GM23338 (cell line): ENCODE data around the gene ZBTB20. TPM values are rescaled to one million over a fixed set of nuclear protein-coding genes. Genes with fewer than 3 reads are reported as not detected.

Experiments
- ATAC-seq: fragments of 200-7000 bp; cut with Tn5 transposase; 3 replicates; pipeline ENCODE4 v1.9.1; 2020
- DNase-seq: peaks from one replicate; pipeline ENCODE4 v3.0.0-alpha.2; 2015; ENCODE audit warnings: low spot score
- H2AFZ ChIP-seq: fragments of 200-600 bp; sonication (generic); 2 replicates; pipeline ENCODE4 v1.8.0; 2016; ENCODE audit warnings: antibody characterized with exemption, mild to moderate bottlenecking, moderate library complexity
- H3F3A ChIP-seq: fragments of 200-600 bp; sonication (generic); replicated peaks from 2 replicates; pipeline ENCODE4 v1.8.0; 2017; ENCODE audit warnings: antibody characterized with exemption, mixed run types, low read depth
- H3K27ac ChIP-seq: fragments of 200-600 bp; sonication (generic); 2 replicates; pipeline ENCODE4 v1.6.1; 2016; ENCODE audit warnings: low read depth
- H3K27me3 ChIP-seq: fragments of 200-600 bp; sonication (generic); 2 replicates; pipeline ENCODE4 v1.8.0; 2016; ENCODE audit warnings: mild to moderate bottlenecking, mixed run types, moderate library complexity; ENCODE audit not compliant: insufficient read depth
- H3K36me3 ChIP-seq: fragments of 200-600 bp; sonication (generic); 2 replicates; pipeline ENCODE4 v1.8.0; 2016; ENCODE audit warnings: mild to moderate bottlenecking; ENCODE audit not compliant: insufficient read depth
- H3K4me1 ChIP-seq: fragments of 200-600 bp; sonication (generic); 2 replicates; pipeline ENCODE4 v1.8.0; 2016; ENCODE audit warnings: mild to moderate bottlenecking, moderate library complexity; ENCODE audit not compliant: insufficient read depth
- H3K4me2 ChIP-seq: fragments of 200-600 bp; sonication (generic); 2 replicates; pipeline ENCODE4 v1.7.1; 2017; ENCODE audit warnings: mixed run types
- H3K4me3 ChIP-seq: fragments of 200-600 bp; sonication (generic); 2 replicates; pipeline ENCODE4 v1.6.1; 2016; ENCODE audit warnings: mixed run types
- H3K79me2 ChIP-seq: fragments of 200-600 bp; sonication (generic); replicated peaks from 2 replicates; pipeline ENCODE4 v1.8.0; 2017; ENCODE audit warnings: mild to moderate bottlenecking; ENCODE audit not compliant: insufficient read depth
- H3K9me2 ChIP-seq: fragments of 200-600 bp; sonication (generic); 2 replicates; pipeline ENCODE4 v1.8.0; 2017; ENCODE audit not compliant: insufficient read depth
- H4K20me1 ChIP-seq: fragments of 200-600 bp; sonication (generic); replicated peaks from 2 replicates; pipeline ENCODE4 v1.8.0; 2017; ENCODE audit warnings: mild to moderate bottlenecking; ENCODE audit not compliant: insufficient read depth
- H3K27ac Mint-ChIP-seq: 2 replicates; pipeline ENCODE4 v1.8.0; 2020; ENCODE audit warnings: inconsistent platforms, mild to moderate bottlenecking, moderate library complexity, mixed read lengths
- H3K27me3 Mint-ChIP-seq: 3 replicates; pipeline ENCODE4 v1.8.0; 2022; ENCODE audit warnings: low read depth, mild to moderate bottlenecking, moderate library complexity, mixed read lengths, inconsistent platforms; ENCODE audit not compliant: insufficient read depth, poor library complexity
- H3K36me3 Mint-ChIP-seq: 3 replicates; pipeline ENCODE4 v1.8.0; 2021; ENCODE audit warnings: low read depth, mild to moderate bottlenecking, inconsistent platforms, moderate library complexity, mixed read lengths
- H3K4me1 Mint-ChIP-seq: 3 replicates; pipeline ENCODE4 v1.8.0; 2020; ENCODE audit warnings: mild to moderate bottlenecking, inconsistent platforms, mixed read lengths
- H3K4me3 Mint-ChIP-seq: 3 replicates; pipeline ENCODE4 v1.8.0; 2021; ENCODE audit warnings: moderate library complexity, mild to moderate bottlenecking, inconsistent platforms, mixed read lengths
- H3K9me3 Mint-ChIP-seq: 3 replicates; pipeline ENCODE4 v1.8.0; 2020; ENCODE audit warnings: moderate library complexity, mild to moderate bottlenecking, inconsistent platforms, mixed read lengths
- CREB1 ChIP-seq: fragments of 250-450 bp; sonication (Bioruptor Pico); IDR thresholded peaks from 2 replicates; pipeline ENCODE4 v1.5.0; 2020; ENCODE audit warnings: low read depth, mild to moderate bottlenecking, moderate library complexity
- ETS1 ChIP-seq: IDR thresholded peaks from 2 replicates; pipeline ENCODE4 v1.6.1; 2016; ENCODE audit warnings: antibody characterized with exemption
- EZH2phosphoT487 ChIP-seq: fragments of 200-600 bp; sonication (generic); IDR thresholded peaks from one replicate; pipeline ENCODE4 v1.8.1; 2018; ENCODE audit warnings: antibody characterized with exemption; ENCODE audit not compliant: unreplicated experiment
- JUNB ChIP-seq: IDR thresholded peaks from one replicate; pipeline ENCODE4 v1.6.1; 2016; ENCODE audit warnings: antibody characterized with exemption; ENCODE audit not compliant: unreplicated experiment
- NANOG ChIP-seq: IDR thresholded peaks from 2 replicates; pipeline ENCODE4 v1.6.1; 2016; ENCODE audit warnings: antibody characterized with exemption, borderline replicate concordance
- REST ChIP-seq: IDR thresholded peaks from one replicate; pipeline ENCODE4 v1.6.1; 2018; ENCODE audit warnings: antibody characterized with exemption; ENCODE audit not compliant: unreplicated experiment
- STAT1 ChIP-seq: IDR thresholded peaks from one replicate; pipeline ENCODE4 v1.6.1; 2016; ENCODE audit warnings: antibody characterized with exemption; ENCODE audit not compliant: unreplicated experiment
- ZNF114 ChIP-seq: fragments of 250-450 bp; sonication (Bioruptor Pico); IDR thresholded peaks from 2 replicates; pipeline ENCODE4 v1.5.0; 2020; ENCODE audit warnings: mild to moderate bottlenecking, moderate library complexity
- ZNF331 ChIP-seq: fragments of 250-450 bp; sonication (Bioruptor Pico); IDR thresholded peaks from 2 replicates; pipeline ENCODE4 v1.5.0; 2020; ENCODE audit warnings: low read depth, mild to moderate bottlenecking, moderate library complexity
- polyA plus RNA-seq: library from polyadenylated mRNA; unstranded; fragments of >200 nt; fragmentation: Nextera tagmentation; extraction: Ambion mirVana; gene quantifications from 2 replicates; pipeline ENCODE4 v1.2.1, GENCODE V29; 2016
- total RNA-seq: library from RNA; depleted of rRNA; stranded (reverse); fragments of >200 nt; shearing (Covaris generic); gene quantifications from 2 replicates; pipeline ENCODE4 v1.2.3, GENCODE V29; 2014
- TF ChIP-seq, protein P1 (sequence below): fragments of 250-450 bp; sonication (Bioruptor Pico); IDR thresholded peaks from 2 replicates; pipeline ENCODE4 v1.5.0; 2020; ENCODE audit warnings: mild to moderate bottlenecking, moderate library complexity

ZBTB20 gene
- total and polyA plus RNA-seq, 2 experiments from 2014 or later = 2.0 to 3.3 TPM

- no peak for TF ChIP-seq EZH2phosphoT487
- Histone ChIP-seq H3K36me3 (no peaks in the 10 kb centered on the region), H3F3A (no peaks in the 10 kb centered on the region), H3K9me2 (no peaks in the 10 kb centered on the region), H3K4me3 (no peak overlapping the region), H3K27me3 (no peaks in the 10 kb centered on the region), H3K79me2 (no peaks in the 10 kb centered on the region), H3K4me1 (no peaks in the 10 kb centered on the region), H4K20me1 (no peaks in the 10 kb centered on the region), H3K27ac (no peak overlapping the region), H2AFZ (no peak overlapping the region), H3K4me2 (no peak overlapping the region)
- Mint-ChIP-seq H3K27ac (no peak overlapping the region), H3K36me3 (no peaks in the 10 kb centered on the region), H3K27me3 (no peaks in the 10 kb centered on the region), H3K4me1 (no peaks in the 10 kb centered on the region; the same call in 2 of the 3 replicates), H3K9me3 (no peaks in the 10 kb centered on the region), H3K4me3 (no peak overlapping the region)
- no peak for DNase-seq
- ATAC-seq = no peak
Measured at GRCh38 chr3:114887806-114888205, 259.3 kb downstream of the ZBTB20 start.

DNA sequence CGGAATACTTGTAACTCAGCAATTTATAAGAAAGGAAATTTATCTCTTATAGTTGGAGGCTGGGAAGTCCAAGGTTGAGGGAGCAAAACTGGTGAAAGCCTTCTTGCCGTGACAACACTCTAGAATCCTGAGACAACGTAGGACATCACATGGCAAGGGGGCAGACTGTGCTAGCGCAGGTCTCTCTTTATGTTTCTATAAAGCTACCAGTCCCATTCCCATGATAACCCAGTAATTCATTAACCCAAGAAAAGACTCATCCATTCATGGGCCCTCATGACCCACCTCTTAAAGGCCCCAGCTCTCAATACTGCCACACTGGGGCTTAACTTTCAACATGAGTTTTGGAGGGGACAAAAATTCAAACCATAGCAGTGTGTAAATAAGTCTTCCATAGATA lies 260.2 kb downstream of the ZBTB20 start:
- DNase-seq (no peak), ATAC-seq (no peak)
- Histone ChIP-seq H3K4me1 (no peaks in the 10 kb centered on the region), H3K4me3 (no peak overlapping the region), H3K79me2 (no peaks in the 10 kb centered on the region), H3K27ac (no peak overlapping the region), H2AFZ (no peak overlapping the region), H3K27me3 (no peaks in the 10 kb centered on the region), H4K20me1 (no peaks in the 10 kb centered on the region), H3K9me2 (no peaks in the 10 kb centered on the region), H3K36me3 (no peaks in the 10 kb centered on the region), H3F3A (no peaks in the 10 kb centered on the region), H3K4me2 (no peak overlapping the region)
- H3K27ac Mint-ChIP-seq = no peak overlapping the region
- no peak overlapping the region for H3K4me3 Mint-ChIP-seq
- no peaks in the 10 kb centered on the region for H3K36me3 Mint-ChIP-seq
- H3K4me1 Mint-ChIP-seq = no peaks in the 10 kb centered on the region
- no peaks in the 10 kb centered on the region for H3K9me3 Mint-ChIP-seq
- no peaks in the 10 kb centered on the region for H3K27me3 Mint-ChIP-seq
- TF ChIP-seq REST (no peak), CREB1 (CRISPR knock-in tag) (no peak), NANOG (no peak), JUNB (no peak), ZNF331 (CRISPR knock-in tag) (no peak), EZH2phosphoT487 (no peak), STAT1 (no peak), ZNF114 (CRISPR knock-in tag) (no peak), ETS1 (no peak)
- TF ChIP-seq, protein P1, sequence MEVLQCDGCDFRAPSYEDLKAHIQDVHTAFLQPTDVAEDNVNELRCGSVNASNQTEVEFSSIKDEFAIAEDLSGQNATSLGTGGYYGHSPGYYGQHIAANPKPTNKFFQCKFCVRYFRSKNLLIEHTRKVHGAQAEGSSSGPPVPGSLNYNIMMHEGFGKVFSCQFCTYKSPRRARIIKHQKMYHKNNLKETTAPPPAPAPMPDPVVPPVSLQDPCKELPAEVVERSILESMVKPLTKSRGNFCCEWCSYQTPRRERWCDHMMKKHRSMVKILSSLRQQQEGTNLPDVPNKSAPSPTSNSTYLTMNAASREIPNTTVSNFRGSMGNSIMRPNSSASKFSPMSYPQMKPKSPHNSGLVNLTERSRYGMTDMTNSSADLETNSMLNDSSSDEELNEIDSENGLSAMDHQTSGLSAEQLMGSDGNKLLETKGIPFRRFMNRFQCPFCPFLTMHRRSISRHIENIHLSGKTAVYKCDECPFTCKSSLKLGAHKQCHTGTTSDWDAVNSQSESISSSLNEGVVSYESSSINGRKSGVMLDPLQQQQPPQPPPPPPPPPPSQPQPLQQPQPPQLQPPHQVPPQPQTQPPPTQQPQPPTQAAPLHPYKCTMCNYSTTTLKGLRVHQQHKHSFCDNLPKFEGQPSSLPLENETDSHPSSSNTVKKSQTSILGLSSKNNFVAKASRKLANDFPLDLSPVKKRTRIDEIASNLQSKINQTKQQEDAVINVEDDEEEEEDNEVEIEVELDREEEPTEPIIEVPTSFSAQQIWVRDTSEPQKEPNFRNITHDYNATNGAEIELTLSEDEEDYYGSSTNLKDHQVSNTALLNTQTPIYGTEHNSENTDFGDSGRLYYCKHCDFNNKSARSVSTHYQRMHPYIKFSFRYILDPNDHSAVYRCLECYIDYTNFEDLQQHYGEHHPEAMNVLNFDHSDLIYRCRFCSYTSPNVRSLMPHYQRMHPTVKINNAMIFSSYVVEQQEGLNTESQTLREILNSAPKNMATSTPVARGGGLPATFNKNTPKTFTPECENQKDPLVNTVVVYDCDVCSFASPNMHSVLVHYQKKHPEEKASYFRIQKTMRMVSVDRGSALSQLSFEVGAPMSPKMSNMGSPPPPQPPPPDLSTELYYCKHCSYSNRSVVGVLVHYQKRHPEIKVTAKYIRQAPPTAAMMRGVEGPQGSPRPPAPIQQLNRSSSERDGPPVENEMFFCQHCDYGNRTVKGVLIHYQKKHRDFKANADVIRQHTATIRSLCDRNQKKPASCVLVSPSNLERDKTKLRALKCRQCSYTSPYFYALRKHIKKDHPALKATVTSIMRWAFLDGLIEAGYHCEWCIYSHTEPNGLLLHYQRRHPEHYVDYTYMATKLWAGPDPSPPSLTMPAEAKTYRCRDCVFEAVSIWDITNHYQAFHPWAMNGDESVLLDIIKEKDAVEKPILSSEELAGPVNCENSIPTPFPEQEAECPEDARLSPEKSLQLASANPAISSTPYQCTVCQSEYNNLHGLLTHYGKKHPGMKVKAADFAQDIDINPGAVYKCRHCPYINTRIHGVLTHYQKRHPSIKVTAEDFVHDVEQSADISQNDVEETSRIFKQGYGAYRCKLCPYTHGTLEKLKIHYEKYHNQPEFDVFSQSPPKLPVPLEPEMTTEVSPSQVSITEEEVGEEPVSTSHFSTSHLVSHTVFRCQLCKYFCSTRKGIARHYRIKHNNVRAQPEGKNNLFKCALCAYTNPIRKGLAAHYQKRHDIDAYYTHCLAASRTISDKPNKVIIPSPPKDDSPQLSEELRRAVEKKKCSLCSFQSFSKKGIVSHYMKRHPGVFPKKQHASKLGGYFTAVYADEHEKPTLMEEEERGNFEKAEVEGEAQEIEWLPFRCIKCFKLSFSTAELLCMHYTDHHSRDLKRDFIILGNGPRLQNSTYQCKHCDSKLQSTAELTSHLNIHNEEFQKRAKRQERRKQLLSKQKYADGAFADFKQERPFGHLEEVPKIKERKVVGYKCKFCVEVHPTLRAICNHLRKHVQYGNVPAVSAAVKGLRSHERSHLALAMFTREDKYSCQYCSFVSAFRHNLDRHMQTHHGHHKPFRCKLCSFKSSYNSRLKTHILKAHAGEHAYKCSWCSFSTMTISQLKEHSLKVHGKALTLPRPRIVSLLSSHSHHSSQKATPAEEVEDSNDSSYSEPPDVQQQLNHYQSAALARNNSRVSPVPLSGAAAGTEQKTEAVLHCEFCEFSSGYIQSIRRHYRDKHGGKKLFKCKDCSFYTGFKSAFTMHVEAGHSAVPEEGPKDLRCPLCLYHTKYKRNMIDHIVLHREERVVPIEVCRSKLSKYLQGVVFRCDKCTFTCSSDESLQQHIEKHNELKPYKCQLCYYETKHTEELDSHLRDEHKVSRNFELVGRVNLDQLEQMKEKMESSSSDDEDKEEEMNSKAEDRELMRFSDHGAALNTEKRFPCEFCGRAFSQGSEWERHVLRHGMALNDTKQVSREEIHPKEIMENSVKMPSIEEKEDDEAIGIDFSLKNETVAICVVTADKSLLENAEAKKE (CRISPR knock-in tag) = no peak
